PFSK-1 (cell line): ENCODE measurements around the gene B3GAT2.

Source experiments
- POLR2AphosphoS5 ChIP-seq: IDR thresholded peaks from 2 replicates; pipeline ENCODE4 v1.6.1; 2012; ENCODE audit warnings: low read depth, mild to moderate bottlenecking, control low read depth, low read length, moderate library complexity
- SIN3A ChIP-seq: IDR thresholded peaks from 2 replicates; pipeline ENCODE4 v1.6.1; 2012; ENCODE audit warnings: mild to moderate bottlenecking, low read length, moderate library complexity, borderline replicate concordance; ENCODE audit not compliant: insufficient read depth
- TAF1 ChIP-seq: IDR thresholded peaks from 2 replicates; pipeline ENCODE4 v1.6.1; 2012; ENCODE audit warnings: low read length, control low read depth, borderline replicate concordance; ENCODE audit not compliant: insufficient read depth
- TF ChIP-seq, protein P1 (sequence below), 2 experiments: IDR thresholded peaks; 2 replicates each; pipeline versions ENCODE4 v1.6.1 to v1.8.0; 2011 to 2012; ENCODE audit warnings: low read depth in 2 of 2, low read length in 2 of 2, control low read depth in 1 of 2, inconsistent platforms in 1 of 2, mild to moderate bottlenecking in 1 of 2, moderate library complexity in 1 of 2; ENCODE audit not compliant: insufficient read depth in 1 of 2

GRCh38 chr6:70821751-70822150, 135.1 kb downstream of the B3GAT2 start:
- TF ChIP-seq POLR2AphosphoS5, result no peak
- TF ChIP-seq TAF1, result no peak
- TF ChIP-seq, protein P1, sequence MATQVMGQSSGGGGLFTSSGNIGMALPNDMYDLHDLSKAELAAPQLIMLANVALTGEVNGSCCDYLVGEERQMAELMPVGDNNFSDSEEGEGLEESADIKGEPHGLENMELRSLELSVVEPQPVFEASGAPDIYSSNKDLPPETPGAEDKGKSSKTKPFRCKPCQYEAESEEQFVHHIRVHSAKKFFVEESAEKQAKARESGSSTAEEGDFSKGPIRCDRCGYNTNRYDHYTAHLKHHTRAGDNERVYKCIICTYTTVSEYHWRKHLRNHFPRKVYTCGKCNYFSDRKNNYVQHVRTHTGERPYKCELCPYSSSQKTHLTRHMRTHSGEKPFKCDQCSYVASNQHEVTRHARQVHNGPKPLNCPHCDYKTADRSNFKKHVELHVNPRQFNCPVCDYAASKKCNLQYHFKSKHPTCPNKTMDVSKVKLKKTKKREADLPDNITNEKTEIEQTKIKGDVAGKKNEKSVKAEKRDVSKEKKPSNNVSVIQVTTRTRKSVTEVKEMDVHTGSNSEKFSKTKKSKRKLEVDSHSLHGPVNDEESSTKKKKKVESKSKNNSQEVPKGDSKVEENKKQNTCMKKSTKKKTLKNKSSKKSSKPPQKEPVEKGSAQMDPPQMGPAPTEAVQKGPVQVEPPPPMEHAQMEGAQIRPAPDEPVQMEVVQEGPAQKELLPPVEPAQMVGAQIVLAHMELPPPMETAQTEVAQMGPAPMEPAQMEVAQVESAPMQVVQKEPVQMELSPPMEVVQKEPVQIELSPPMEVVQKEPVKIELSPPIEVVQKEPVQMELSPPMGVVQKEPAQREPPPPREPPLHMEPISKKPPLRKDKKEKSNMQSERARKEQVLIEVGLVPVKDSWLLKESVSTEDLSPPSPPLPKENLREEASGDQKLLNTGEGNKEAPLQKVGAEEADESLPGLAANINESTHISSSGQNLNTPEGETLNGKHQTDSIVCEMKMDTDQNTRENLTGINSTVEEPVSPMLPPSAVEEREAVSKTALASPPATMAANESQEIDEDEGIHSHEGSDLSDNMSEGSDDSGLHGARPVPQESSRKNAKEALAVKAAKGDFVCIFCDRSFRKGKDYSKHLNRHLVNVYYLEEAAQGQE (IDR thresholded peaks at IDR 0.05; ENCODE audit: insufficient read depth in 1 of 2, low read depth in 2 of 2, low read length in 2 of 2), result no peak
- no peak for TF ChIP-seq SIN3A
